Hepatocyte (in vitro differentiated cells): ENCODE results near the gene EVI2A. TPM values are rescaled to one million over a fixed set of nuclear protein-coding genes. Genes with fewer than 3 reads are reported as not detected.
A peak's percentile ranks its signal among the peaks of the same experiment; 100 is the strongest.

ENCODE experiments used
- DNase-seq: peaks from one replicate; pipeline ENCODE4 v3.0.0-alpha.2; 2016; ENCODE audit warnings: low spot score
- H2AFZ ChIP-seq: fragments of 200-600 bp; sonication (generic); 2 replicates; pipeline ENCODE4 v1.6.0; 2016; ENCODE audit warnings: antibody characterized with exemption, mild to moderate bottlenecking
- H3K27ac ChIP-seq: fragments of 200-600 bp; sonication (generic); 2 replicates; pipeline ENCODE4 v1.5.1; 2016; ENCODE audit warnings: mild to moderate bottlenecking
- H3K27me3 ChIP-seq: fragments of 200-600 bp; sonication (generic); 2 replicates; pipeline ENCODE4 v1.6.1; 2016
- H3K36me3 ChIP-seq: fragments of 200-600 bp; sonication (generic); replicated peaks from 2 replicates; pipeline ENCODE4 v1.5.1; 2016; ENCODE audit warnings: low read depth; ENCODE audit not compliant: insufficient read depth
- H3K4me1 ChIP-seq: fragments of 200-600 bp; sonication (generic); 2 replicates; pipeline ENCODE4 v1.5.1; 2016; ENCODE audit warnings: mild to moderate bottlenecking, moderate library complexity; ENCODE audit not compliant: insufficient read depth
- H3K4me2 ChIP-seq: fragments of 200-600 bp; sonication (generic); 2 replicates; pipeline ENCODE4 v1.6.0; 2016
- H3K4me3 ChIP-seq: fragments of 200-600 bp; sonication (generic); 2 replicates; pipeline ENCODE4 v1.5.1; 2016; ENCODE audit warnings: mild to moderate bottlenecking
- H3K79me2 ChIP-seq: fragments of 200-600 bp; sonication (generic); 2 replicates; pipeline ENCODE4 v1.6.0; 2017; ENCODE audit warnings: mild to moderate bottlenecking
- H3K9me2 ChIP-seq: fragments of 200-600 bp; sonication (generic); replicated peaks from 2 replicates; pipeline ENCODE4 v1.6.0; 2017; ENCODE audit warnings: mild to moderate bottlenecking; ENCODE audit not compliant: insufficient read depth
- H3K9me3 ChIP-seq: fragments of 200-600 bp; sonication (generic); 2 replicates; pipeline ENCODE4 v1.5.1; 2016; ENCODE audit warnings: low read depth, mild to moderate bottlenecking
- H4K20me1 ChIP-seq: fragments of 200-600 bp; sonication (generic); 2 replicates; pipeline ENCODE4 v1.6.0; 2016; ENCODE audit warnings: mild to moderate bottlenecking; ENCODE audit not compliant: insufficient read depth, poor library complexity, severe bottlenecking
- CTCF ChIP-seq: fragments of 200-600 bp; sonication (generic); IDR thresholded peaks from 2 replicates; pipeline ENCODE4 v1.5.1; 2016; ENCODE audit warnings: antibody characterized with exemption, mild to moderate bottlenecking; ENCODE audit not compliant: poor library complexity
- EZH2 ChIP-seq: fragments of 200-600 bp; sonication (generic); IDR thresholded peaks from 2 replicates; pipeline ENCODE4 v1.6.1; 2016; ENCODE audit warnings: antibody characterized with exemption, mild to moderate bottlenecking, borderline replicate concordance
- EZH2phosphoT487 ChIP-seq: fragments of 200-600 bp; sonication (generic); IDR thresholded peaks from one replicate; pipeline ENCODE4 v1.6.1; 2018; ENCODE audit warnings: antibody characterized with exemption, mild to moderate bottlenecking, low read depth, moderate library complexity; ENCODE audit not compliant: unreplicated experiment, severe bottlenecking
- WGBS: methylation state at CpG from one replicate; pipeline ENCODE4 v1.1.6; 2016; ENCODE audit warnings: low lambda C conversion rate; ENCODE audit errors: missing lambda C conversion rate; 5-methylcytosine and 5-hydroxymethylcytosine counted together
- polyA plus RNA-seq: library from polyadenylated mRNA; unstranded; fragments of >200 nt; fragmentation: Nextera tagmentation; extraction: Ambion mirVana; gene quantifications from 2 replicates; pipeline ENCODE4 v1.2.1, GENCODE V29; 2016
- total RNA-seq: library from RNA; depleted of rRNA; stranded (reverse); fragments of >200 nt; gene quantifications from 2 replicates; pipeline ENCODE4 v1.2.3, GENCODE V29; 2014

Gene EVI2A
- total and polyA plus RNA-seq, 2 experiments from 2014 or later = 0.10 to 1.1 TPM

GRCh38 chr17:31272236-31272635, 49.2 kb downstream of the EVI2A start:
- no peak for DNase-seq
- H3K27me3 ChIP-seq = no peaks in the 10 kb centered on the region
- H3K4me1 ChIP-seq = peaks cover 21% of the 10 kb centered on the region
- TF ChIP-seq EZH2 (no peak), CTCF (no peak), EZH2phosphoT487 (no peak)
- no peaks in the 10 kb centered on the region for H3K9me3 ChIP-seq
- H3K9me2 ChIP-seq = no peaks in the 10 kb centered on the region
- H3K36me3 ChIP-seq = no peaks in the 10 kb centered on the region
- no peak overlapping the region for H3K4me2 ChIP-seq
- no peaks in the 10 kb centered on the region for H4K20me1 ChIP-seq
- H2AFZ ChIP-seq = no peak overlapping the region
- 100% methylated on average over 1 of the region's 1 CpG for WGBS
- no peak overlapping the region for H3K4me3 ChIP-seq
- no peaks in the 10 kb centered on the region for H3K79me2 ChIP-seq
- H3K27ac ChIP-seq = no peak overlapping the region

- peak overlapping the region; percentile 66 for H3K27ac ChIP-seq
- no peak overlapping the region for H3K4me3 ChIP-seq
- H3K4me1 ChIP-seq = peaks cover 21% of the 10 kb centered on the region
- H4K20me1 ChIP-seq = no peaks in the 10 kb centered on the region
- peak overlapping the region; percentile 26 for H3K4me2 ChIP-seq
- no peaks in the 10 kb centered on the region for H3K79me2 ChIP-seq
- WGBS = 43% methylated on average over 1 of the region's 1 CpG
- no peaks in the 10 kb centered on the region for H3K9me2 ChIP-seq
- H3K27me3 ChIP-seq = no peaks in the 10 kb centered on the region
- DNase-seq = peak; percentile 60
- no peaks in the 10 kb centered on the region for H3K9me3 ChIP-seq
- no peak overlapping the region for H2AFZ ChIP-seq
- H3K36me3 ChIP-seq = peaks cover 1% of the 10 kb centered on the region
- TF ChIP-seq CTCF = no peak
Measured at GRCh38 chr17:31269578-31269983, 51.8 kb downstream of the EVI2A start.

GRCh38 chr17:31269036-31269577, 52.3 kb downstream of the EVI2A start:
- peak overlapping the region; percentile 66 for H3K27ac ChIP-seq
- H3K27me3 ChIP-seq = no peaks in the 10 kb centered on the region
- DNase-seq = peak; percentile 7
- H4K20me1 ChIP-seq = no peaks in the 10 kb centered on the region
- H3K9me3 ChIP-seq = no peaks in the 10 kb centered on the region
- no peak overlapping the region for H3K4me3 ChIP-seq
- H2AFZ ChIP-seq = no peak overlapping the region
- TF ChIP-seq EZH2phosphoT487 = no peak
- TF ChIP-seq CTCF = no peak
- no peak for TF ChIP-seq EZH2
- H3K4me1 ChIP-seq = peaks cover 21% of the 10 kb centered on the region
- H3K4me2 ChIP-seq = peak overlapping the region; percentile 36
- no peaks in the 10 kb centered on the region for H3K79me2 ChIP-seq
- H3K9me2 ChIP-seq = no peaks in the 10 kb centered on the region
- H3K36me3 ChIP-seq = peaks cover 5% of the 10 kb centered on the region
- 94% methylated on average over 2 of the region's 2 CpGs for WGBS

Other genes with a start within 250 kb of the EVI2A start
- gene NF1, start 226.6 kb downstream of the EVI2A start, total RNA-seq = 37.4 and 45.9 TPM in 2 replicates
- gene NF1, start 226.6 kb downstream of the EVI2A start, polyA plus RNA-seq = 8.4 and 11.4 TPM in 2 replicates
- 0.12 TPM in 1 of 2 replicates, not detected in the other for gene OMG, start 24.4 kb downstream of the EVI2A start, total RNA-seq
- 0.58 and 2.2 TPM in 2 replicates for gene OMG, start 24.4 kb downstream of the EVI2A start, polyA plus RNA-seq
- gene EVI2B, start 7.6 kb downstream of the EVI2A start, total RNA-seq = not detected in 2 replicates
- gene EVI2B, start 7.6 kb downstream of the EVI2A start, polyA plus RNA-seq = 0.34 TPM in 1 of 2 replicates, not detected in the other
- gene RAB11FIP4, start 70.1 kb upstream of the EVI2A start, total RNA-seq = 35.6 and 36.7 TPM in 2 replicates
- gene RAB11FIP4, start 70.1 kb upstream of the EVI2A start, polyA plus RNA-seq = 22.0 and 25.8 TPM in 2 replicates